Measurements from ENCODE around the gene GATA1. TPM values are rescaled to one million over a fixed set of nuclear protein-coding genes. Genes with fewer than 3 reads are reported as not detected.

GATA1 gene
- polyA plus RNA-seq, 2 of the 4 experiments (the other 2 are of a cell fraction): not detected

GRCh38 chrX:48791063-48791820, 4.9 kb downstream of the GATA1 start:
- FAIRE-seq (no peak), DNase-seq (ENCODE audit: low read depth in 1 of 2, low spot score in 1 of 2) (no peak), ATAC-seq (no peak)
- ChIA-PET POLR2A (no interaction called here), CTCF (no interaction called here)
- Histone ChIP-seq H3K27ac (no peak overlapping the region), H3K4me1 (peaks cover 12% of the 10 kb centered on the region), H3K4me2 (no peak overlapping the region), H3K9me3 (no peaks in the 10 kb centered on the region), H3K4me3 (no peak overlapping the region)
- 80% methylated on average over 9 of the region's 11 CpGs for WGBS (ENCODE audit: missing lambda C conversion rate)
- no peak for TF ChIP-seq RARB (CRISPR knock-in tag; IDR thresholded peaks at IDR 0.05)
- TF ChIP-seq HEYL (CRISPR knock-in tag; IDR thresholded peaks at IDR 0.05): no peak
- no peak for TF ChIP-seq HMGXB4 (CRISPR knock-in tag; IDR thresholded peaks at IDR 0.05; ENCODE audit: borderline replicate concordance)
- TF ChIP-seq HOXB5 (CRISPR knock-in tag; IDR thresholded peaks at IDR 0.05): no peak
- no peak for TF ChIP-seq EP300 (IDR thresholded peaks at IDR 0.05)
- no peak for TF ChIP-seq KDM1A (IDR thresholded peaks at IDR 0.05; ENCODE audit: low read depth)
- no peak for TF ChIP-seq GATA3 (IDR thresholded peaks at IDR 0.05; ENCODE audit: borderline replicate concordance)
- TF ChIP-seq RCOR1 (IDR thresholded peaks at IDR 0.05; ENCODE audit: low read depth, low read length): no peak

- ATAC-seq (no peak; a peak in 1 of 6 replicates), FAIRE-seq (no peak), DNase-seq (ENCODE audit: low read depth in 1 of 2, low spot score in 1 of 2) (no peak)
- ChIA-PET POLR2A (no interaction called here), CTCF (interaction anchor here (0.6 to 1.3 kb wide), 2 partner anchors 42 to 76 kb away, joined by 3 to 4 read pairs; no protein-coding TSS in a partner anchor)
- no peak overlapping the region for H3K4me3 ChIP-seq
- no peak for TF ChIP-seq ELK1 (IDR thresholded peaks at IDR 0.05; ENCODE audit: low read depth, low read length)
- no peak for TF ChIP-seq USF2 (IDR thresholded peaks at IDR 0.05)
- TF ChIP-seq POLR2A (IDR thresholded peaks at IDR 0.05; ENCODE audit: low read length): no peak
- TF ChIP-seq MAFK (IDR thresholded peaks at IDR 0.05; ENCODE audit: partially characterized antibody): no peak
- no peaks in the 10 kb centered on the region for H3K9me3 ChIP-seq
- H3K4me2 ChIP-seq: no peak overlapping the region
- H3K27ac ChIP-seq: no peak overlapping the region
- 86% methylated on average over 6 of the region's 7 CpGs for WGBS (ENCODE audit: missing lambda C conversion rate)
- H3K4me1 ChIP-seq: peaks cover 12% of the 10 kb centered on the region
Measured at GRCh38 chrX:48792219-48792618, 5.8 kb downstream of the GATA1 start.

GRCh38 chrX:48793935-48794334, 7.5 kb downstream of the GATA1 start:
- Histone ChIP-seq H3K9me3 (no peaks in the 10 kb centered on the region), H3K4me3 (no peak overlapping the region), H3K4me1 (peaks cover 12% of the 10 kb centered on the region), H3K4me2 (no peak overlapping the region), H3K27ac (no peak overlapping the region)
- ChIA-PET CTCF (no interaction called here), POLR2A (no interaction called here)
- ATAC-seq (no peak), DNase-seq (ENCODE audit: low read depth in 1 of 2, low spot score in 1 of 2) (no peak), FAIRE-seq (no peak)
- TF ChIP-seq HOXB5 (CRISPR knock-in tag; IDR thresholded peaks at IDR 0.05) (no peak), FOXS1 (CRISPR knock-in tag; IDR thresholded peaks at IDR 0.05) (no peak), HMGXB4 (CRISPR knock-in tag; IDR thresholded peaks at IDR 0.05; ENCODE audit: borderline replicate concordance) (no peak), MAFK (IDR thresholded peaks at IDR 0.05; ENCODE audit: partially characterized antibody) (no peak), RFX5 (IDR thresholded peaks at IDR 0.05) (no peak), TFCP2L1 (CRISPR knock-in tag; IDR thresholded peaks at IDR 0.05) (no peak), POLR2A (IDR thresholded peaks at IDR 0.05; ENCODE audit: low read length) (no peak), CEBPB (IDR thresholded peaks at IDR 0.05) (no peak), PBX3 (IDR thresholded peaks at IDR 0.05) (no peak), KDM5A (IDR thresholded peaks at IDR 0.05) (no peak), JUNB (IDR thresholded peaks at IDR 0.05) (no peak), CBX8 (IDR thresholded peaks at IDR 0.05) (no peak)
- WGBS (ENCODE audit: missing lambda C conversion rate): 100% methylated on average over 2 of the region's 4 CpGs
